ENCODE measurements around the gene ZFP1. TPM values are rescaled to one million over a fixed set of nuclear protein-coding genes. Genes with fewer than 3 reads are reported as not detected.

ZFP1 gene
- total and polyA plus RNA-seq, 5 donors from 2014 or later = 14.2 to 19.2 (median 16.5) TPM

- Histone ChIP-seq H3K27ac (ENCODE audit: insufficient read depth, low read length, poor library complexity, severe bottlenecking) (no peak overlapping the region), H3K4me1 (ENCODE audit: control insufficient read depth, insufficient read depth, low read length, poor library complexity, severe bottlenecking) (peaks cover 4% of the 10 kb centered on the region), H3K9me3 (ENCODE audit: control insufficient read depth in 2 of 2, low read length in 2 of 2) (no peaks in the 10 kb centered on the region), H3K27me3 (ENCODE audit: control insufficient read depth, insufficient read depth, low read length) (no peaks in the 10 kb centered on the region), H3K36me3 (ENCODE audit: control insufficient read depth, insufficient read depth, low read length) (no peaks in the 10 kb centered on the region), H3K4me3 (ENCODE audit: low read depth, low read length) (no peak overlapping the region)
- Mint-ChIP-seq H3K4me1 (peaks cover 0 to 7% (median 3%) of the 10 kb centered on the region in 4 donors), H3K9me3 (peaks cover 0 to 2% (median 0%) of the 10 kb centered on the region in 7 donors), H3K4me3 (no peak overlapping the region), H3K27me3 (peaks cover 8% of the 10 kb centered on the region), H3K36me3 (no peaks in the 10 kb centered on the region), H3K27ac (no peak overlapping the region)
- DNase-seq (no peak), ATAC-seq (ENCODE audit: low read depth in 2 of 2) (no peak)
These were observed 4.4 kb upstream of the ZFP1 start for GRCh38 chr16:75143941-75144340.

GRCh38 chr16:75147968-75148310, 385 bp upstream of the ZFP1 start:
- Mint-ChIP-seq H3K9me3 (peaks cover 4 to 18% (median 9%) of the 10 kb centered on the region in 7 donors), H3K27me3 (no peaks in the 10 kb centered on the region), H3K4me1 (peaks cover 13 to 32% (median 23%) of the 10 kb centered on the region in 4 donors), H3K27ac (peak overlapping the region in 2 of 3 donors; percentile 15 to 83), H3K36me3 (peaks cover 21% of the 10 kb centered on the region), H3K4me3 (peak overlapping the region; percentile 78 to 95 (median 90))
- no peak for DNase-seq
- no peak for ATAC-seq (ENCODE audit: low read depth in 2 of 2)
- Histone ChIP-seq H3K4me3 (ENCODE audit: low read depth, low read length) (peak overlapping the region; percentile 54), H3K4me1 (ENCODE audit: control insufficient read depth, insufficient read depth, low read length, poor library complexity, severe bottlenecking) (peaks cover 10% of the 10 kb centered on the region), H3K27ac (ENCODE audit: insufficient read depth, low read length, poor library complexity, severe bottlenecking) (peak overlapping the region; percentile 78), H3K27me3 (ENCODE audit: control insufficient read depth, insufficient read depth, low read length) (no peaks in the 10 kb centered on the region), H3K36me3 (ENCODE audit: control insufficient read depth, insufficient read depth, low read length) (peaks cover 9% of the 10 kb centered on the region), H3K9me3 (ENCODE audit: control insufficient read depth in 2 of 2, low read length in 2 of 2) (peaks cover 14 to 19% of the 10 kb centered on the region in 2 experiments)

GRCh38 chr16:75151798-75152197, 3.5 kb downstream of the ZFP1 start:
- Mint-ChIP-seq H3K9me3 (peaks cover 6 to 20% (median 14%) of the 10 kb centered on the region in 7 donors), H3K4me1 (peaks cover 19 to 32% (median 24%) of the 10 kb centered on the region in 4 donors)

GRCh38 chr16:75152635-75153034, 4.3 kb downstream of the ZFP1 start:
- peak overlapping the region in 3 of 4 donors; percentile 17 to 81 (median 78) for H3K4me3 Mint-ChIP-seq
- ATAC-seq (ENCODE audit: low read depth in 2 of 2) (no peak), DNase-seq (no peak)
- peaks cover 19 to 34% (median 23%) of the 10 kb centered on the region in 4 donors for H3K4me1 Mint-ChIP-seq
- H3K27ac Mint-ChIP-seq = no peak overlapping the region
- peaks cover 40% of the 10 kb centered on the region for H3K36me3 Mint-ChIP-seq
- Histone ChIP-seq H3K4me3 (ENCODE audit: low read depth, low read length) (no peak overlapping the region), H3K27ac (ENCODE audit: insufficient read depth, low read length, poor library complexity, severe bottlenecking) (no peak overlapping the region), H3K27me3 (ENCODE audit: control insufficient read depth, insufficient read depth, low read length) (no peaks in the 10 kb centered on the region), H3K9me3 (ENCODE audit: control insufficient read depth in 2 of 2, low read length in 2 of 2) (peaks cover 16 to 19% of the 10 kb centered on the region in 2 experiments), H3K36me3 (ENCODE audit: control insufficient read depth, insufficient read depth, low read length) (peaks cover 30% of the 10 kb centered on the region), H3K4me1 (ENCODE audit: control insufficient read depth, insufficient read depth, low read length, poor library complexity, severe bottlenecking) (peaks cover 10% of the 10 kb centered on the region)
- peaks cover 6 to 20% (median 14%) of the 10 kb centered on the region in 7 donors for H3K9me3 Mint-ChIP-seq
- H3K27me3 Mint-ChIP-seq = no peaks in the 10 kb centered on the region

More at GRCh38 chr16:75151798-75152197, 3.5 kb downstream of the ZFP1 start:
- Histone ChIP-seq H3K4me1 (ENCODE audit: control insufficient read depth, insufficient read depth, low read length, poor library complexity, severe bottlenecking) (peaks cover 10% of the 10 kb centered on the region), H3K9me3 (ENCODE audit: control insufficient read depth in 2 of 2, low read length in 2 of 2) (peaks cover 16 to 19% of the 10 kb centered on the region in 2 experiments), H3K27ac (ENCODE audit: insufficient read depth, low read length, poor library complexity, severe bottlenecking) (no peak overlapping the region), H3K27me3 (ENCODE audit: control insufficient read depth, insufficient read depth, low read length) (no peaks in the 10 kb centered on the region), H3K4me3 (ENCODE audit: low read depth, low read length) (no peak overlapping the region), H3K36me3 (ENCODE audit: control insufficient read depth, insufficient read depth, low read length) (peaks cover 30% of the 10 kb centered on the region)
- Mint-ChIP-seq H3K4me3 (peak overlapping the region in 3 of 4 donors; percentile 62 to 81 (median 78)), H3K36me3 (peaks cover 33% of the 10 kb centered on the region), H3K27me3 (no peaks in the 10 kb centered on the region), H3K27ac (no peak overlapping the region)
- DNase-seq (no peak), ATAC-seq (ENCODE audit: low read depth in 2 of 2) (no peak)

- Histone ChIP-seq H3K27ac (ENCODE audit: insufficient read depth, low read length, poor library complexity, severe bottlenecking) (no peak overlapping the region), H3K4me3 (ENCODE audit: low read depth, low read length) (no peak overlapping the region), H3K4me1 (ENCODE audit: control insufficient read depth, insufficient read depth, low read length, poor library complexity, severe bottlenecking) (no peaks in the 10 kb centered on the region), H3K9me3 (ENCODE audit: control insufficient read depth in 2 of 2, low read length in 2 of 2) (peaks cover 3 to 8% of the 10 kb centered on the region in 2 experiments), H3K27me3 (ENCODE audit: control insufficient read depth, insufficient read depth, low read length) (no peaks in the 10 kb centered on the region), H3K36me3 (ENCODE audit: control insufficient read depth, insufficient read depth, low read length) (peaks cover 22% of the 10 kb centered on the region)
- Mint-ChIP-seq H3K36me3 (peaks cover 52% of the 10 kb centered on the region), H3K4me1 (peaks cover 0 to 13% (median 8%) of the 10 kb centered on the region in 4 donors), H3K9me3 (peaks cover 0 to 11% (median 7%) of the 10 kb centered on the region in 7 donors), H3K4me3 (no peak overlapping the region), H3K27me3 (no peaks in the 10 kb centered on the region), H3K27ac (no peak overlapping the region)
- DNase-seq (no peak), ATAC-seq (ENCODE audit: low read depth in 2 of 2) (no peak)
These were observed 12.1 kb downstream of the ZFP1 start for GRCh38 chr16:75160386-75160785.

DNA sequence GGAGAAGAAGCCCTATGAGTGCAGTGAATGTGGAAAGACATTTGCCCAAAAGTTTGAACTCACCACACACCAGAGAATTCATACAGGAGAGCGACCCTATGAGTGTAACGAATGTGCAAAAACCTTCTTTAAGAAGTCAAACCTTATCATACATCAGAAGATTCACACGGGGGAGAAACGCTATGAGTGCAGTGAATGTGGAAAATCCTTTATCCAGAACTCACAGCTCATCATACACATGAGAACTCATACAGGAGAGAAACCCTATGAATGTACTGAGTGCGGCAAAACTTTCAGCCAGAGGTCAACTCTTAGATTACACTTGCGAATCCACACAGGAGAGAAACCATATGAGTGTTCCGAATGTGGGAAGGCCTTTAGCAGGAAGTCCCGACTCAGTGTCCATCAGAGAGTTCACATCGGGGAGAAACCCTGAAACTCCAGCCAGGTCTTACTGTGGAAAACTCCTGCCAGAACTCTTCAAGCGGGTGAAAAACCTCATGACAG, 21.6 kb downstream of the ZFP1 start:
- peaks cover 4 to 80% (median 27%) of the 10 kb centered on the region in 7 donors for H3K9me3 Mint-ChIP-seq
- peaks cover 53% of the 10 kb centered on the region for H3K36me3 Mint-ChIP-seq
- H3K27me3 ChIP-seq (ENCODE audit: control insufficient read depth, insufficient read depth, low read length) = no peaks in the 10 kb centered on the region
- DNase-seq (no peak), ATAC-seq (ENCODE audit: low read depth in 2 of 2) (no peak)
- H3K27me3 Mint-ChIP-seq = peaks cover 4% of the 10 kb centered on the region
- H3K4me3 Mint-ChIP-seq = no peak overlapping the region
- H3K9me3 ChIP-seq (ENCODE audit: control insufficient read depth in 2 of 2, low read length in 2 of 2) = peaks cover 70 to 97% of the 10 kb centered on the region in 2 experiments
- no peak overlapping the region for H3K27ac Mint-ChIP-seq
- no peaks in the 10 kb centered on the region for H3K4me1 Mint-ChIP-seq
- no peak overlapping the region for H3K27ac ChIP-seq (ENCODE audit: insufficient read depth, low read length, poor library complexity, severe bottlenecking)
- no peak overlapping the region for H3K4me3 ChIP-seq (ENCODE audit: low read depth, low read length)
- H3K36me3 ChIP-seq (ENCODE audit: control insufficient read depth, insufficient read depth, low read length) = peaks cover 58% of the 10 kb centered on the region
- no peaks in the 10 kb centered on the region for H3K4me1 ChIP-seq (ENCODE audit: control insufficient read depth, insufficient read depth, low read length, poor library complexity, severe bottlenecking)

GRCh38 chr16:75172578-75172977, 24.3 kb downstream of the ZFP1 start:
- peaks cover 69 to 98% of the 10 kb centered on the region in 2 experiments for H3K9me3 ChIP-seq (ENCODE audit: control insufficient read depth in 2 of 2, low read length in 2 of 2)

DNA sequence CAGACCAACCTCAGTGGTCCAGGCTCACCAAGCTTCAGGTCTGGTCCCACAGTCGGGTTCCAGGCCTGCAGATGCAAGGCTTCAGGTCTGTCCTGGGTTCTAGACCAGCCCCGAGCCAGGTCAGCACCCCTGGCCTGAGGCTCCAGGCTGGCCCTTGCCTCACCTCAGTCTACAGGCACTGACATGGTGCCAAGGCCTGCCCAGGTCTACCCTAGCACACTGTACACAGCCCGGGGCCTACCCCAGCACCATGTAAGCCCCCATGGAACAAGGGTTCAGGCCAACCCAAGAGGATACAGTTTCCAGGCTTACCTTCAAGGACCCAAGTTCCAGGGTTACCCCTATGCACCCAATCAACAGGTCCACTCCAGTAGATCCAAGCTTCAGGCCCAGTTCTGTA, 26.8 kb downstream of the ZFP1 start:
- no peak overlapping the region for H3K27ac ChIP-seq (ENCODE audit: insufficient read depth, low read length, poor library complexity, severe bottlenecking)
- H3K4me1 ChIP-seq (ENCODE audit: control insufficient read depth, insufficient read depth, low read length, poor library complexity, severe bottlenecking) = no peaks in the 10 kb centered on the region
- DNase-seq (no peak), ATAC-seq (ENCODE audit: low read depth in 2 of 2) (no peak)
- Mint-ChIP-seq H3K4me3 (no peak overlapping the region), H3K9me3 (peaks cover 4 to 70% (median 37%) of the 10 kb centered on the region in 7 donors), H3K36me3 (peaks cover 13% of the 10 kb centered on the region), H3K27me3 (peaks cover 13% of the 10 kb centered on the region), H3K4me1 (no peaks in the 10 kb centered on the region), H3K27ac (no peak overlapping the region)
- H3K4me3 ChIP-seq (ENCODE audit: low read depth, low read length) = no peak overlapping the region
- peaks cover 11% of the 10 kb centered on the region for H3K36me3 ChIP-seq (ENCODE audit: control insufficient read depth, insufficient read depth, low read length)
- peaks cover 58 to 80% of the 10 kb centered on the region in 2 experiments for H3K9me3 ChIP-seq (ENCODE audit: control insufficient read depth in 2 of 2, low read length in 2 of 2)
- no peaks in the 10 kb centered on the region for H3K27me3 ChIP-seq (ENCODE audit: control insufficient read depth, insufficient read depth, low read length)

More at GRCh38 chr16:75172578-75172977, 24.3 kb downstream of the ZFP1 start:
- Mint-ChIP-seq H3K4me3 (no peak overlapping the region), H3K9me3 (peaks cover 6 to 84% (median 32%) of the 10 kb centered on the region in 7 donors), H3K27ac (no peak overlapping the region), H3K36me3 (peaks cover 36% of the 10 kb centered on the region), H3K27me3 (peaks cover 7% of the 10 kb centered on the region), H3K4me1 (no peaks in the 10 kb centered on the region)
- no peak for ATAC-seq (ENCODE audit: low read depth in 2 of 2)
- Histone ChIP-seq H3K4me1 (ENCODE audit: control insufficient read depth, insufficient read depth, low read length, poor library complexity, severe bottlenecking) (no peaks in the 10 kb centered on the region), H3K27me3 (ENCODE audit: control insufficient read depth, insufficient read depth, low read length) (no peaks in the 10 kb centered on the region), H3K36me3 (ENCODE audit: control insufficient read depth, insufficient read depth, low read length) (peaks cover 36% of the 10 kb centered on the region), H3K4me3 (ENCODE audit: low read depth, low read length) (no peak overlapping the region), H3K27ac (ENCODE audit: insufficient read depth, low read length, poor library complexity, severe bottlenecking) (no peak overlapping the region)
- no peak for DNase-seq
